SK-N-DZ (cell line): ENCODE data around the gene CPTP.

ENCODE experiments used
- DNase-seq: peaks from one replicate; pipeline ENCODE4 v3.0.0-alpha.2; 2015; ENCODE audit warnings: low spot score

CPTP gene

DNA sequence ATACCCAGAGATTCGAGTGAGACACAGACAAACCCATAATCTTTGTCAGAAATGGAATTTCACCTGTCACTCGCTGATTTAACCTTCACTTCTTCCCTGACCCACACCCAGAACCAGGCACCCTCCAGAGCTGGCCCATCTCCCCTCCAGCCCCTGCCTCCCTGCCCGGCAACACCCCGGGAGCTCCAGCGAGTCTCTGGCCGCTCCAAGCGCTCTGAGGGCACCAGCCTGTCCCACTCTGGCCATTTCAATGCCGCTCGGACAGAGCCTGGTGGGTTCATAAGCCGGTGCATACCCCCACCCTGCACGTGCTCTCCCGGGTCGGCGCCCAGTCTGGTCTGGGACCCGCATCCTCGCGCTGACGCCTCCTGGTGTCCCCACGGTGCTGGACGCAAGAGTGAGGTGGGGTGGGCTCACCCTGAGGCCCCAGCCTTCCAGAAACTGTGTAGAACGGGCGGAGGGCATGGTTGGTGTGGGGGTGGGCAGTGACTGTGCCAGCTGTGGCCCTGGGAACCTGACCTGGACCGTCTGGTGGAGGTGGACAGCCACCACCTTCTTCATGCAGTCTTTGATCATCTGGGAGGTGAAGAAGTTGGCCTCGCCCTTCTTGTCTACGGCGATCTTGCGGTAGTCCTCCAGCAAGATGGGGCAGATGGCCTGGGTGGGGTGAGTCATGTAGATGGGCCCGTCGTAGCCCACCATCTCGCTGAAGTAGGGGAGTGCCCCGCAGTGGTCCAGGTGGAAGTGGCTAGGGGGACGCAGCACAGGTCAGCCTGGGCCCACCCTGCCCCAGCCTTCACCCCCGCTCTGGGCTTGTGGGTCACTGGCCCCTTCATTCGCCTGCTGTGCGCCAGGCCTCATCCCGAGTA lies 5.6 kb upstream of the CPTP start:
- no peak for DNase-seq

DNA sequence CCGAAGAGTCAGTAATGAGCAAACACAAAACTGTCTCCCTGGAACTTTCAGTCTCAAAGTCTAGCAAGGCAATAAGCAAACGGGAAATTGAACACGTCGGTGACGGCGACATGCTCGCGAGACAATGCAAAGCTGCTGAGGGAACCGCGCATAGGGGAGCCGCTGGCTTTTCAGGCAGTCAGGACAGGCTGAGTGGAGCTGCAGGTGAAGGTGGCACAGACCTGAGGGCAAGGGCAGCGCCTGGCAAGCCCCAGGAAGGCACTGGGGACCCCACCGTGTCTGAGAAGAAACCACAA lies 5.0 kb upstream of the CPTP start:
- DNase-seq, result no peak

DNA sequence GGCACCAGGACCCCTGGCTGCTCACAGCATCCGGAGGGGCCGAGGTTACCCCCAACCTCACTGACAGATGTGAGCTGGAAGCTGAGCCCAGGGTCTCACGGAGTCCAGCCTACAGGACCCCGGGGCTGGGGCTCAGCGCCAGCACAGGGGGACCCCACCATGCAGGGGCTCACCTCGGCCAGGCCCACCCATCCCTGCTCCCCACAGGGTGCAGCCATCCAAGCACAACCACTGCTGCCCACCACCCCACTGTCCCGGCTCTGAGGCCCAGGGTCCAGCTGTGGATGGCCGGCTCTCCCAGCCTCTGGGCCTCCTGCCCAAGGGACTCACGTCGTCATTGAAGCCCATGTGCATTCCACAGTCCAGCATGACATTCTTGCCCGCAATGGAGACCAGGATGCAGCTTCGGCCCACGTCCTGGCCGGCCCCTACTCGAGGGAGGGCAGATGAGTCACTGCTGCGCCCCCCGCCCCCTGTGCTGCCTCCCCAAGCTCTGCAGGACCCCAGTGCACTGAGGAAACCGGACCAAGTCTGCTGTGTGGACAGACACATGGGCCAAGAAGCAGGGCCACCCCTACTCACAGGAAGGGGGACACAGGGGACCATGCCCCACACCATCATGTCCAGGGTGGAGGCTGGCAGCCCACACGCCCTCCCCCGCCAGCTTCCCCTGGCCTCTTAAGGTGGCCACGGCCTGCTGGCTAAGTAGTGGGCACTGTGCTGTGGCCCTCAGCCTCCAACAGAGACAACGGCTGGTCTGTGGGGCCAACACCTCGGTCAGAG lies 3.7 kb upstream of the CPTP start:
- no peak for DNase-seq

DNA sequence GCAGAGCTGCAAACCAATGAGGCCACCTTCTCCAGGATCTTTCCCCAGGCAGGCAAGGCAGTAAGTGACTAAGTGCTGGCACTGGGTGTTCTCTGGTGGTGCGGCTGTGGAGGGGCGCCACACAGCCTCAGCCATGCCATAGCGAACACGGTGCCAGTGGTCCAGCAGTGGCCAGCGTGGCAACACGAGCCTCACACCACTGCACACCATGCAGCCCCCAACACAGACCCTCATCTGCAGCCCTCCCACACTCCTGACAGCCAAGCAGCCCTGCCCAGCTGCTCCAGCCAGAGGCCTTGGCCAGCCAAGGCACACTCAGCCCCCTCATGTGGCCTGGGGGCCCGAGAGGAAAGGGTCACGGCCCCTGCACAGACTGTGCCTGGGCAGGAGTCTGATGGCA lies 3.1 kb upstream of the CPTP start:
- DNase-seq, result no peak

GRCh38 chr1:1322418-1322817 lies 2.2 kb upstream of the CPTP start:
- DNase-seq, result no peak

- no peak for DNase-seq
These were observed 1.6 kb upstream of the CPTP start for GRCh38 chr1:1322952-1323351.

- no peak for DNase-seq
These were observed 498 bp upstream of the CPTP start for GRCh38 chr1:1324084-1324523.

- DNase-seq, result no peak
These were observed 879 bp downstream of the CPTP start for GRCh38 chr1:1325288-1326074.

DNA sequence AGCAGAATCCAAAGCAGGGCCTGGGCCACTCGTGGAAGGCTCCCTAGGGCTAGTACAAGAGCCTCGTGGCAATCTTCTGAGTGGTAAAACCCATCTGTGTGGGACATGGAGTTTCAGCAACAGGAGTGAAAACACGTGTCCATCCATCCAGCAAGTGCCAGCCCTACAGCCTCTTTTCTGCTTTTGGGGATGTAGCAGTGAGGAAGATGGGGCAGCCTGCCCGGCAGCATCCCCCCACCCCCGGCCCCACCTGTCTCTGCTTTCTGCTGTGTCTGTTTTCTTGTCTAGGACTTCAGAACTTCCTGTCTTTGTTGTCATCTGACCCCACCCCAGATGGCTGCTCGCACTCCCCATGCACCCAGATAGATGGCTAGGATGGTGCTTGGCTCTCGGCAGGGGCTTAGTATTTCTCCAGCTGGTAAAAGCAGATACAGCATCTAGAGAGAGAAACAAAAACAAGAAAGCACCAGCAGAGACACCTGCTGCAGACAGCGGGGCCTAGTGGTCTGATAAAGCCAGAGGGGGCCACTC lies 1.5 kb downstream of the CPTP start:
- no peak for DNase-seq

DNA sequence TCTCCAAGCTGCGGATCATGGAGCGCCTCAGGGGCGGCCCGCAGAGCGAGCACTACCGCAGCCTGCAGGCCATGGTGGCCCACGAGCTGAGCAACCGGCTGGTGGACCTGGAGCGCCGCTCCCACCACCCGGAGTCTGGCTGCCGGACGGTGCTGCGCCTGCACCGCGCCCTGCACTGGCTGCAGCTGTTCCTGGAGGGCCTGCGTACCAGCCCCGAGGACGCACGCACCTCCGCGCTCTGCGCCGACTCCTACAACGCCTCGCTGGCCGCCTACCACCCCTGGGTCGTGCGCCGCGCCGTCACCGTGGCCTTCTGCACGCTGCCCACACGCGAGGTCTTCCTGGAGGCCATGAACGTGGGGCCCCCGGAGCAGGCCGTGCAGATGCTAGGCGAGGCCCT lies 2.7 kb downstream of the CPTP start:
- DNase-seq, result no peak

DNA sequence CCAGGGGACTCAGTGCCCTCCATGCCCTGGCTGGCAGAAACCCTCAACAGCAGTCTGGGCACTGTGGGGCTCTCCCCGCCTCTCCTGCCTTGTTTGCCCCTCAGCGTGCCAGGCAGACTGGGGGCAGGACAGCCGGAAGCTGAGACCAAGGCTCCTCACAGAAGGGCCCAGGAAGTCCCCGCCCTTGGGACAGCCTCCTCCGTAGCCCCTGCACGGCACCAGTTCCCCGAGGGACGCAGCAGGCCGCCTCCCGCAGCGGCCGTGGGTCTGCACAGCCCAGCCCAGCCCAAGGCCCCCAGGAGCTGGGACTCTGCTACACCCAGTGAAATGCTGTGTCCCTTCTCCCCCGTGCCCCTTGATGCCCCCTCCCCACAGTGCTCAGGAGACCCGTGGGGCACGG lies 3.7 kb downstream of the CPTP start:
- no peak for DNase-seq

DNA sequence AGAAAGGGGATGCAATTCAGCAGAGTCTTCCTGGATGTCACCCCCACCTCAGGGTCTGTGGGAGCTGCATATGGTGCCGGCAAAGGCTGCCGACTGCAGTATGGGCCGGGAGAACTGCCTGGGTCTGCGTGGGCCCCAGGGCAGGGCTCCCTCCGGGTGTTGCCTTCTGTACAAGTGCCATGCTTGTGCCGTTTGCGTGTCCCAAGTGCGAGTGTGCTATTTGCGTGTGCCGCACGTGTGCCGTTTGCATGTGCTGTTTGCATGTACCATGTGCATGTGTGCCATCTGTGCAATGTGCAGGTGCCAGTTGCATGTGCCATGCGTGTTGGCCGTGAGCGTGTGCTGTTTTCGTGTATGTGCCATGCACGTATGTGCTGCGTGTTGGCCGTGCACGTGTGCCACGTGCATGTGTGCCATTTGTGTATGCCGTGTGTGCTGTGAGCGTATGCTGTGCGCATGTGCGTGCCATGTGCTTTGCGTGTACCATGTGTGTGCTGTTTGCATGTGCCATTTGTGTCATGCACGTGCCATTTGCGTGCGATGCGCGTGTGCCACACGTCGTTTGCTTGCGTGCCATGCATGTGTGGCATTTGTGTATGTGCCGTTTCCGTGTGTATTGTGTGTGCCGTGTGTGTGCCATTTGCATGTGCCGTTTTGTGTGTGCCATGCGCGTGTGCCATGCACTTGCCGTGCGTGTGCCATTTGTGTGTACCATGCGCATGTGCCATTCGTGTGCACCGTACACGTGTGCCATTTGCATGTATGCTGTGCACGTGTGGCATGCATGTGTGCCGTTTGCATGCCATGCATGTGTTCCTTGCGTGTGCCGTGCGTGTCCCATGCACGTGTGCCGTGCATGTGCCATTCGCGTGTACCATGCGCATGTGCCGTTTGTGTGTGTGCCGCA lies 5.0 kb downstream of the CPTP start:
- no peak for DNase-seq

GRCh38 chr1:1330366-1331067 lies 5.9 kb downstream of the CPTP start:
- DNase-seq, result no peak

DNA sequence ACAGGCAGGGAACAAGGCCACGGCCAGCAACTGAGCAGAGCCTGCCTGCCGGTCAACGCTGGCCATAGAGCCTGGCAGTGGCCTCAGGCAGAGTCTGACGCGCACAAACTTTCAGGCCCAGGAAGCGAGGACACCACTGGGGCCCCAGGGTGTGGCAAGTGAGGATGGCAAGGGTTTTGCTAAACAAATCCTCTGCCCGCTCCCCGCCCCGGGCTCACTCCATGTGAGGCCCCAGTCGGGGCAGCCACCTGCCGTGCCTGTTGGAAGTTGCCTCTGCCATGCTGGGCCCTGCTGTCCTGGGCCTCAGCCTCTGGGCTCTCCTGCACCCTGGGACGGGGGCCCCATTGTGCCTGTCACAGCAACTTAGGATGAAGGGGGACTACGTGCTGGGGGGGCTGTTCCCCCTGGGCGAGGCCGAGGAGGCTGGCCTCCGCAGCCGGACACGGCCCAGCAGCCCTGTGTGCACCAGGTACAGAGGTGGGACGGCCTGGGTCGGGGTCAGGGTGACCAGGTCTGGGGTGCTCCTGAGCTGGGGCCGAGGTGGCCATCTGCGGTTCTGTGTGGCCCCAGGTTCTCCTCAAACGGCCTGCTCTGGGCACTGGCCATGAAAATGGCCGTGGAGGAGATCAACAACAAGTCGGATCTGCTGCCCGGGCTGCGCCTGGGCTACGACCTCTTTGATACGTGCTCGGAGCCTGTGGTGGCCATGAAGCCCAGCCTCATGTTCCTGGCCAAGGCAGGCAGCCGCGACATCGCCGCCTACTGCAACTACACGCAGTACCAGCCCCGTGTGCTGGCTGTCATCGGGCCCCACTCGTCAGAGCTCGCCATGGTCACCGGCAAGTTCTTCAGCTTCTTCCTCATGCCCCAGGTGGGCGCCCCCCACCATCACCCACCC lies 6.7 kb downstream of the CPTP start, which contains the start of gene TAS1R3:
Gene TAS1R3 (plus strand): TSS at position 213 of the 898 bp plus-strand sequence. CDS start 66 bp downstream, at position 279.
- no peak for DNase-seq

- no peak for DNase-seq
These were observed 7.6 kb downstream of the CPTP start for GRCh38 chr1:1332031-1332755.

- no peak for DNase-seq
These were observed 8.3 kb downstream of the CPTP start for GRCh38 chr1:1332774-1333480.

DNA sequence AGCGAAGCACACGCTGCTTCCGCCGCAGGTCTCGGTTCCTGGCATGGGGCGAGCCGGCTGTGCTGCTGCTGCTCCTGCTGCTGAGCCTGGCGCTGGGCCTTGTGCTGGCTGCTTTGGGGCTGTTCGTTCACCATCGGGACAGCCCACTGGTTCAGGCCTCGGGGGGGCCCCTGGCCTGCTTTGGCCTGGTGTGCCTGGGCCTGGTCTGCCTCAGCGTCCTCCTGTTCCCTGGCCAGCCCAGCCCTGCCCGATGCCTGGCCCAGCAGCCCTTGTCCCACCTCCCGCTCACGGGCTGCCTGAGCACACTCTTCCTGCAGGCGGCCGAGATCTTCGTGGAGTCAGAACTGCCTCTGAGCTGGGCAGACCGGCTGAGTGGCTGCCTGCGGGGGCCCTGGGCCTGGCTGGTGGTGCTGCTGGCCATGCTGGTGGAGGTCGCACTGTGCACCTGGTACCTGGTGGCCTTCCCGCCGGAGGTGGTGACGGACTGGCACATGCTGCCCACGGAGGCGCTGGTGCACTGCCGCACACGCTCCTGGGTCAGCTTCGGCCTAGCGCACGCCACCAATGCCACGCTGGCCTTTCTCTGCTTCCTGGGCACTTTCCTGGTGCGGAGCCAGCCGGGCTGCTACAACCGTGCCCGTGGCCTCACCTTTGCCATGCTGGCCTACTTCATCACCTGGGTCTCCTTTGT lies 9.1 kb downstream of the CPTP start:
- no peak for DNase-seq
